SK-N-SH (cell line): ENCODE measurements around the gene TIMM17A. TPM values are rescaled to one million over a fixed set of nuclear protein-coding genes. Genes with fewer than 3 reads are reported as not detected.
"Not testable (repeated sequence)": the region's sequence is repeated elsewhere in the genome, so short reads cannot be mapped to it uniquely, and the experiment has no call there.

Experiments used
- CTCF ChIA-PET: fragments of 300-600, 350-600 bp; formaldehyde crosslinking; extraction: SDS; loops from one replicate; lab custom pipeline; 2021; lab: Yijun Ruan, JAX
- POLR2A ChIA-PET: fragments of 350-600 bp; sonication (Branson Sonifier 250); formaldehyde crosslinking; extraction: SDS; loops from one replicate; lab custom pipeline; 2020; ENCODE audit warnings: antibody characterized with exemption, inconsistent platforms; lab: Yijun Ruan, JAX
- DNase-seq: peaks from one replicate; pipeline ENCODE4 v3.0.0; 2012
- H2AFZ ChIP-seq: fragments of 200-600 bp; sonication (generic); 2 replicates; pipeline ENCODE4 v1.8.1; 2016; ENCODE audit warnings: antibody characterized with exemption, mild to moderate bottlenecking, low read depth
- H3F3A ChIP-seq: fragments of 200-600 bp; sonication (generic); replicated peaks from 2 replicates; pipeline ENCODE3; 2016; ENCODE audit warnings: antibody characterized with exemption, mild to moderate bottlenecking; ENCODE audit not compliant: insufficient read depth
- H3K27ac ChIP-seq, 2 experiments: fragments of 200-500 bp in 1 of 2; fragments of 200-600 bp in 1 of 2; sonication (Bioruptor generic) in 1 of 2; sonication (generic), shearing (Covaris generic) in 1 of 2; 2 replicates each; pipeline versions ENCODE4 v1.5.1 to v1.6.1; 2014 to 2016; ENCODE audit warnings: low read depth in 2 of 2, inconsistent platforms in 1 of 2, low read length in 1 of 2, mild to moderate bottlenecking in 1 of 2, mixed read lengths in 1 of 2
- H3K27me3 ChIP-seq: fragments of 200-600 bp; sonication (generic), shearing (Covaris generic); 2 replicates; pipeline ENCODE4 v1.6.1; 2016; ENCODE audit warnings: mixed run types; ENCODE audit not compliant: insufficient read depth
- H3K36me3 ChIP-seq, 2 experiments: fragments of 200-500 bp in 1 of 2; fragments of 200-600 bp in 1 of 2; sonication (Bioruptor generic) in 1 of 2; sonication (generic) in 1 of 2; replicated peaks in 1 of 2; 2 replicates each; pipeline versions ENCODE3 to v1.5.1; 2014 to 2016; ENCODE audit warnings: low read length in 1 of 2, mild to moderate bottlenecking in 1 of 2; ENCODE audit not compliant: insufficient read depth in 2 of 2, control insufficient read depth in 1 of 2
- H3K4me1 ChIP-seq, 2 experiments: fragments of 200-500 bp in 1 of 2; fragments of 200-600 bp in 1 of 2; sonication (Bioruptor generic) in 1 of 2; sonication (generic), shearing (Covaris generic) in 1 of 2; 2 replicates each; pipeline versions ENCODE4 v1.5.1 to v1.6.1; 2014 to 2016; ENCODE audit warnings: low read depth in 1 of 2, low read length in 1 of 2, mixed run types in 1 of 2; ENCODE audit not compliant: insufficient read depth in 2 of 2, control insufficient read depth in 1 of 2
- H3K4me2 ChIP-seq: fragments of 200-600 bp; sonication (generic), shearing (Covaris generic); 2 replicates; pipeline ENCODE4 v1.6.1; 2017; ENCODE audit warnings: mixed run types
- H3K4me3 ChIP-seq, 2 experiments: fragments of 200-500 bp in 1 of 2; fragments of 200-600 bp in 1 of 2; sonication (Bioruptor generic) in 1 of 2; sonication (generic), shearing (Covaris generic) in 1 of 2; 2 replicates each; pipeline versions ENCODE4 v1.5.1 to v1.8.1; 2014 to 2016; ENCODE audit warnings: low read depth in 2 of 2, inconsistent platforms in 1 of 2, low read length in 1 of 2, mild to moderate bottlenecking in 1 of 2, mixed read lengths in 1 of 2, moderate library complexity in 1 of 2
- H3K79me2 ChIP-seq: fragments of 200-600 bp; sonication (generic); 2 replicates; pipeline ENCODE4 v1.8.1; 2017; ENCODE audit warnings: mild to moderate bottlenecking; ENCODE audit not compliant: insufficient read depth
- H3K9ac ChIP-seq: fragments of 200-600 bp; sonication (generic); 2 replicates; pipeline ENCODE4 v1.6.1; 2017; ENCODE audit warnings: mixed run types
- H3K9me2 ChIP-seq: fragments of 200-600 bp; sonication (generic); 2 replicates; pipeline ENCODE4 v1.6.1; 2017; ENCODE audit warnings: mixed run types
- H3K9me3 ChIP-seq: fragments of 200-600 bp; sonication (generic); 2 replicates; pipeline ENCODE4 v1.6.1; 2017; ENCODE audit warnings: mixed run types, mild to moderate bottlenecking, moderate library complexity
- H4K20me1 ChIP-seq: fragments of 200-600 bp; sonication (generic); 2 replicates; pipeline ENCODE4 v1.6.1; 2017; ENCODE audit warnings: mild to moderate bottlenecking, mixed run types; ENCODE audit not compliant: insufficient read depth
- CTCF ChIP-seq: fragments of 200-600 bp; sonication (generic); IDR thresholded peaks from 2 replicates; pipeline ENCODE4 v1.6.1; 2017; ENCODE audit warnings: antibody characterized with exemption, mild to moderate bottlenecking, moderate library complexity
- EZH2phosphoT487 ChIP-seq: fragments of 200-600 bp; sonication (generic); IDR thresholded peaks from 2 replicates; pipeline ENCODE4 v1.6.1; 2017; ENCODE audit warnings: low read depth, mixed run types, mild to moderate bottlenecking, antibody characterized with exemption, moderate library complexity, borderline replicate concordance
- FOXM1 ChIP-seq: IDR thresholded peaks from 2 replicates; pipeline ENCODE4 v1.4.0; 2012; ENCODE audit warnings: low read depth, mild to moderate bottlenecking
- JUND ChIP-seq: IDR thresholded peaks from 2 replicates; pipeline ENCODE4 v1.4.0; 2012
- MAX ChIP-seq: IDR thresholded peaks from 2 replicates; pipeline ENCODE4 v1.4.0; 2012; ENCODE audit warnings: low read depth
- MEF2A ChIP-seq: IDR thresholded peaks from 2 replicates; pipeline ENCODE4 v1.4.0; 2012; ENCODE audit warnings: low read depth, borderline replicate concordance
- MXI1 ChIP-seq: IDR thresholded peaks from 2 replicates; pipeline ENCODE4 v1.6.1; 2012; ENCODE audit warnings: mild to moderate bottlenecking, low read depth, low read length, improper control_type of control experiment
- NFIC ChIP-seq: IDR thresholded peaks from 2 replicates; pipeline ENCODE4 v1.4.0; 2012; ENCODE audit warnings: borderline replicate concordance
- RAD21 ChIP-seq: IDR thresholded peaks from 2 replicates; pipeline ENCODE4 v1.6.1; 2012; ENCODE audit warnings: mild to moderate bottlenecking, low read length
- RCOR1 ChIP-seq: fragments of 150-350 bp; IDR thresholded peaks from 2 replicates; pipeline ENCODE4 v1.6.1; 2017; ENCODE audit warnings: antibody characterized with exemption, low read length
- TAF1 ChIP-seq: IDR thresholded peaks from 2 replicates; pipeline ENCODE4 v1.6.1; 2012; ENCODE audit warnings: low read depth, mild to moderate bottlenecking, low read length, moderate library complexity, borderline replicate concordance
- TCF12 ChIP-seq: IDR thresholded peaks from 2 replicates; pipeline ENCODE4 v1.4.0; 2012
- USF2 ChIP-seq: fragments of 150-350 bp; IDR thresholded peaks from 2 replicates; pipeline ENCODE4 v1.6.1; 2017; ENCODE audit warnings: antibody characterized with exemption, low read length, low read depth, borderline replicate concordance
- YY1 ChIP-seq: IDR thresholded peaks from 2 replicates; pipeline ENCODE4 v1.4.0; 2012; ENCODE audit warnings: low read depth, mild to moderate bottlenecking
- ZBTB33 ChIP-seq: IDR thresholded peaks from 2 replicates; pipeline ENCODE4 v1.4.0; 2012; ENCODE audit warnings: low read depth, borderline replicate concordance
- WGBS: methylation state at CpG from one replicate; pipeline ENCODE4 v1.1.6; 2017; ENCODE audit warnings: low lambda C conversion rate; 5-methylcytosine and 5-hydroxymethylcytosine counted together
- polyA plus RNA-seq, 3 experiments: library from polyadenylated mRNA; depleted of rRNA; stranded (reverse); fragments of >200 nt; gene quantifications; 2 replicates each; pipeline ENCODE4 v1.2.3, GENCODE V29; 2012

The TIMM17A gene
- polyA plus RNA-seq, 1 of the 3 experiments (the other 2 are of a cell fraction): 33.6 TPM

GRCh38 chr1:201939148-201939547 lies 16.2 kb upstream of the TIMM17A start:
- TF ChIP-seq JUND (no peak), RAD21 (no peak)
- ChIA-PET CTCF (interaction anchor here (3.8 kb wide), 1 partner anchor 43 kb away, joined by 20 read pairs; no protein-coding TSS in a partner anchor), POLR2A (no interaction called here)
- peaks cover 6% of the 10 kb centered on the region for H3F3A ChIP-seq
- H3K27ac ChIP-seq: no peak overlapping the region
- H3K9ac ChIP-seq: no peak overlapping the region
- H3K4me1 ChIP-seq: no peaks in the 10 kb centered on the region; a peak in 1 of 4 replicates
- no peaks in the 10 kb centered on the region for H3K9me2 ChIP-seq
- H3K4me3 ChIP-seq: no peak overlapping the region
- WGBS: 62% methylated on average over 4 of the region's 4 CpGs
- no peaks in the 10 kb centered on the region for H3K27me3 ChIP-seq
- H3K4me2 ChIP-seq: no peak overlapping the region
- H4K20me1 ChIP-seq: no peaks in the 10 kb centered on the region
- H2AFZ ChIP-seq: no peak overlapping the region
- no peaks in the 10 kb centered on the region for H3K9me3 ChIP-seq
- H3K36me3 ChIP-seq: no peaks in the 10 kb centered on the region
- H3K79me2 ChIP-seq: no peaks in the 10 kb centered on the region
- no peak for DNase-seq

GRCh38 chr1:201939574-201939973 lies 15.7 kb upstream of the TIMM17A start:
- ChIA-PET POLR2A (no interaction called here), CTCF (interaction anchor here (0.8 to 3.8 kb wide), 2 partner anchors 15 to 44 kb away, joined by 3 to 20 read pairs; partner anchors contain the start of gene TIMM17A)
- TF ChIP-seq YY1: no peak
- no peak for TF ChIP-seq CTCF
- TF ChIP-seq EZH2phosphoT487: no peak
- no peak for TF ChIP-seq MXI1
- TF ChIP-seq MEF2A: no peak
- TF ChIP-seq NFIC: no peak
- TF ChIP-seq USF2: no peak
- TF ChIP-seq TAF1: no peak
- TF ChIP-seq MAX: no peak
- no peak for TF ChIP-seq ZBTB33
- TF ChIP-seq RCOR1: no peak
- TF ChIP-seq FOXM1: no peak
- TF ChIP-seq TCF12: no peak
- H3K27ac ChIP-seq: no peak overlapping the region
- no peak overlapping the region for H2AFZ ChIP-seq
- H3K27me3 ChIP-seq: no peaks in the 10 kb centered on the region
- DNase-seq: no peak
- H3K4me1 ChIP-seq: no peaks in the 10 kb centered on the region
- H3K4me3 ChIP-seq: no peak overlapping the region
- no peaks in the 10 kb centered on the region for H3K36me3 ChIP-seq
- no peaks in the 10 kb centered on the region for H3K79me2 ChIP-seq
- no peak overlapping the region for H3K9ac ChIP-seq
- peaks cover 6% of the 10 kb centered on the region for H3F3A ChIP-seq
- no peaks in the 10 kb centered on the region for H3K9me3 ChIP-seq
- no peak overlapping the region for H3K4me2 ChIP-seq
- no peaks in the 10 kb centered on the region for H4K20me1 ChIP-seq
- WGBS: 87% methylated on average over 5 of the region's 5 CpGs
- no peaks in the 10 kb centered on the region for H3K9me2 ChIP-seq

DNA sequence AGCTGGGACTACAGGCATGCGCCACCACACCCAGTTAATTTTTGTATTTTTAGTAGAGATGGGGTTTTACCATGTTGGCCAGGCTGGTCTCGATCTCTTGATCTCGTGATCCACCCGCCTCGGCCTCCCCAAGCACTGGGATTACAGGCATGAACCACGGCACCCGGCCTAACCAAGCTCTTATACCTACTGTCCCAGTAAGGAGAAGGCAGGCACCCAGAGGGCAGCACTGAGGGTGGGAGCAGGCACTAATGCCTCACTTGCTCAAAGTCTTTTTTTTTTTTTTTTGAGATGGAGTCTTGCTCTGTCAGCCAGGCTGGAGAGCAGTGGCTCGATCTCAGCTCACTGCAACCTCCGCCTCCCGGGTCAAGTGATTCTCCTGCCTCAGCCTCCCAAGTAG lies 15.0 kb upstream of the TIMM17A start:
- not testable (repeated sequence) for H4K20me1 ChIP-seq, H3K9me3 ChIP-seq, DNase-seq, H3K27ac ChIP-seq, H3K4me2 ChIP-seq, H3F3A ChIP-seq, H3K9ac ChIP-seq, H3K27me3 ChIP-seq, H2AFZ ChIP-seq, H3K4me1 ChIP-seq, H3K9me2 ChIP-seq, H3K36me3 ChIP-seq, H3K79me2 ChIP-seq, H3K4me3 ChIP-seq
- CTCF ChIA-PET: interaction anchor here (0.8 to 3.8 kb wide), 2 partner anchors 15 to 44 kb away, joined by 3 to 20 read pairs; partner anchors contain the start of gene TIMM17A
- WGBS: 92% methylated on average over 10 of the region's 10 CpGs
- POLR2A ChIA-PET: interaction anchor here (0.6 kb wide), 1 partner anchor 321 kb away, joined by 3 read pairs; no protein-coding TSS in a partner anchor
